ENCODE results near the gene DDX39A. TPM values are rescaled to one million over a fixed set of nuclear protein-coding genes. Genes with fewer than 3 reads are reported as not detected.

Gene DDX39A
- total and polyA plus RNA-seq, 11 donors = 18.0 to 109 (median 36.1) TPM

GRCh38 chr19:14395262-14395661 is 23.9 kb downstream of the DDX39A start:
- TF ChIP-seq POLR2A (IDR thresholded peaks at IDR 0.05) (no peak), CTCF (IDR thresholded peaks at IDR 0.05) (no peak)
- no peaks in the 10 kb centered on the region for H3K4me1 ChIP-seq
- H3K9me3 ChIP-seq = no peaks in the 10 kb centered on the region
- ATAC-seq (no peak), DNase-seq (no peak)
- peaks cover 0 to 93% (median 79%) of the 10 kb centered on the region in 9 donors for H3K36me3 ChIP-seq
- no peak overlapping the region for H3K4me3 ChIP-seq
- intact Hi-C loops (cut with DNase I) = loop anchor here in 1 of 10 donors (5.0 kb wide), 1 partner anchor 372 kb away; no protein-coding TSS in a partner anchor
- 92 to 94% (median 92%) methylated on average over 9 of the region's 9 CpGs for WGBS, 4 donors
- no peak overlapping the region for H3K27ac ChIP-seq
- no peaks in the 10 kb centered on the region for H3K27me3 ChIP-seq

GRCh38 chr19:14394167-14394566 is 25.0 kb downstream of the DDX39A start:
- no peak overlapping the region for H3K27ac ChIP-seq
- no peak for TF ChIP-seq POLR2A (IDR thresholded peaks at IDR 0.05)
- no peak for TF ChIP-seq CTCF (IDR thresholded peaks at IDR 0.05)
- peaks cover 0 to 90% (median 71%) of the 10 kb centered on the region in 9 donors for H3K36me3 ChIP-seq
- no peaks in the 10 kb centered on the region for H3K27me3 ChIP-seq
- no peaks in the 10 kb centered on the region for H3K9me3 ChIP-seq
- no peak overlapping the region for H3K4me3 ChIP-seq
- intact Hi-C loops (cut with DNase I) = no loop called here
- no peaks in the 10 kb centered on the region for H3K4me1 ChIP-seq
- WGBS, 4 donors = 89 to 93% (median 91%) methylated on average over 9 of the region's 9 CpGs
- peak in 1 of 4 donors; percentile 5 for ATAC-seq
- no peak for DNase-seq

- H3K36me3 ChIP-seq = peaks cover 0 to 82% (median 65%) of the 10 kb centered on the region in 9 donors
- 75 to 85% (median 79%) methylated on average over 5 of the region's 5 CpGs for WGBS, 4 donors
- peaks cover 0 to 4% (median 0%) of the 10 kb centered on the region in 12 donors for H3K4me1 ChIP-seq
- TF ChIP-seq CTCF (IDR thresholded peaks at IDR 0.05) = no peak
- no peak for TF ChIP-seq POLR2A (IDR thresholded peaks at IDR 0.05)
- H3K9me3 ChIP-seq = no peaks in the 10 kb centered on the region
- ATAC-seq (no peak), DNase-seq (no peak)
- intact Hi-C loops (cut with DNase I) = no loop called here
- no peaks in the 10 kb centered on the region for H3K27me3 ChIP-seq
- H3K4me3 ChIP-seq = no peak overlapping the region
- H3K27ac ChIP-seq = no peak overlapping the region
Measured at GRCh38 chr19:14393329-14393728, 25.8 kb downstream of the DDX39A start.

GRCh38 chr19:14391156-14391821 is 27.9 kb downstream of the DDX39A start:
- Histone ChIP-seq H3K27me3 (no peaks in the 10 kb centered on the region), H3K9me3 (no peaks in the 10 kb centered on the region), H3K36me3 (peaks cover 0 to 85% (median 60%) of the 10 kb centered on the region in 9 donors), H3K27ac (no peak overlapping the region), H3K4me1 (peaks cover 0 to 22% (median 0%) of the 10 kb centered on the region in 12 donors), H3K4me3 (no peak overlapping the region)
- WGBS, 4 donors = 82 to 92% (median 85%) methylated on average over 8 to 10 of the region's 10 CpGs
- DNase-seq = no peak
- ATAC-seq = no peak
- TF ChIP-seq POLR2A (IDR thresholded peaks at IDR 0.05) (no peak), CTCF (IDR thresholded peaks at IDR 0.05) (no peak)
- intact Hi-C loops (cut with DNase I) = no loop called here

Data from heart left ventricle (tissue), 16 donors.